Prostate gland (tissue), 2 donors: ENCODE data around the gene APOL2.

Source experiments
- CTCF ChIP-seq, 4 experiments: fragments of 200-600 bp in 2 of 4; fragments of 450-650 bp in 2 of 4; sonication (generic) in 2 of 4; IDR thresholded peaks; 1 replicate in 3 of 4; 2 replicates in 1 of 4; pipeline ENCODE4 v1.5.1; 2016 to 2019; ENCODE audit warnings: antibody characterized with exemption in 4 of 4, mild to moderate bottlenecking in 2 of 4, moderate library complexity in 2 of 4
- POLR2A ChIP-seq: fragments of 450-650 bp; IDR thresholded peaks from one replicate; pipeline ENCODE4 v1.6.1; 2016; ENCODE audit warnings: antibody characterized with exemption, mild to moderate bottlenecking
- POLR2AphosphoS5 ChIP-seq: sonication (generic); formaldehyde crosslinking; IDR thresholded peaks from one replicate; pipeline ENCODE4 v1.6.1; 2017; ENCODE audit warnings: antibody characterized with exemption

- TF ChIP-seq CTCF (IDR thresholded peaks at IDR 0.05) (no peak), POLR2A (no peak), POLR2AphosphoS5 (no peak)
Measured at GRCh38 chr22:36245805-36246356, 6.6 kb upstream of the APOL2 start.
